Medulla oblongata (tissue), 1 donor: ENCODE data around the gene CIAO3.
"Not testable (repeated sequence)": the region's sequence is repeated elsewhere in the genome, so short reads cannot be mapped to it uniquely, and the experiment has no call there.

Experiments
- DNase-seq: peaks from one replicate; pipeline ENCODE4 v3.0.0-alpha.2; 2015; ENCODE audit errors: extremely low spot score

CIAO3 gene

DNA sequence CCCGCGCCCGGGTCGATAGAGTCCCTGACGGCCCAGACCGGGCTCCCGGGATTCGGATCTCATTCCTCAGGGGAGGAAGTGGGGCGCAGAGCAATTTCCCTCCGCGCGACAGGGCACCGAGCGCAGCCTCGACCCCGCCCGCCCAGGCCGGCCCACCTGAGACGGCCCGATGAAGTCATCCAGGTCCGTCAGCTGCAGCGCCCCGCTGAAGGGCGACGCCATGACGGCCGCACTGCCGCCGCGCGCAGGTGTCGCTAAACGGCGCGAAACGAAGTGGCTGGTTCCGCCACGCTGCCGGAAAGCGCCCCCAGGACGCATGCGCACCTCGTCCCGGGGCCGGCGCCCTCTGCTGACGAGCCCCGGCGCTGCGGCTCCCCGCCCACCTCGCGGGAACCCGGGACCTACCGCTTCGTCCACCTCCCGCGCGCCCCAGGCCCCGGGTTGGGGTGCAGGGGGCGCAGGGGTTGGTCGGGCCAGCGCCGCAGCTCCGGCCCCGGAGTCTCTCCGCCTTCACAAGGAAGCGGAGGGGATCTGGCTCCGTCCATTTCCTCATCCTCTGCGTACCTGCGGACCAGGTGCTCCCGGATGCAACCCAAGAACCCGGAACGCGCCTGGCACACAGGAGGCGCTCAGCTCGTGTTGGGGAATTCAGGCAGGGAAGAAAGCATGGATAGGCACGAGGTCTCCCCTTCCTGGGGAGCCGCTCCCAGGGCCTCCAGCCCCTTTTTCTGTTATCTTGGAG is at the start of gene CIAO3:
TSS of gene CIAO3 (minus strand) at position 234 of the 742 bp plus-strand sequence. CDS start at position 222, 12 bp downstream.
- DNase-seq, result peak; percentile 82

DNA sequence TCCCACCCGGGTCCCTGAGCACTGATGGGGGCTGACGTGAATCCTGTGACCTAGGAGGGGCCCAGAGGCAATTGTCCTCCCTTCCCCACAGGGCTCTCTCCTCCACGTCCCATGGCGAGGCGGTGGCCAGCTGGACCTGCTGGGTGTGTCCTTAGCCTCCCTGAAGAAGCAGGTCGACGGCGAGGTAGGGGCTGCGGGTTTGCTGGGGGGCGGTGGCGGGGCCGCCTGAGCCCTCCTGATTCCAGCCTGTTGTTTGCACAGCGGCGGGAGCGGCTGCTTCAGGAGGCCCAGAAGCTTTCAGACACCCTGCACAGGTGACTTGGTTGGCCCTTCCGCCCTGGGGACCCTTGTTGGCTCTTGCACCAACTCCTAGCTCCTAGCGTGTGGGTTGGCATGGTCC is 49.3 kb upstream of the CIAO3 start:
- DNase-seq, result no peak

DNA sequence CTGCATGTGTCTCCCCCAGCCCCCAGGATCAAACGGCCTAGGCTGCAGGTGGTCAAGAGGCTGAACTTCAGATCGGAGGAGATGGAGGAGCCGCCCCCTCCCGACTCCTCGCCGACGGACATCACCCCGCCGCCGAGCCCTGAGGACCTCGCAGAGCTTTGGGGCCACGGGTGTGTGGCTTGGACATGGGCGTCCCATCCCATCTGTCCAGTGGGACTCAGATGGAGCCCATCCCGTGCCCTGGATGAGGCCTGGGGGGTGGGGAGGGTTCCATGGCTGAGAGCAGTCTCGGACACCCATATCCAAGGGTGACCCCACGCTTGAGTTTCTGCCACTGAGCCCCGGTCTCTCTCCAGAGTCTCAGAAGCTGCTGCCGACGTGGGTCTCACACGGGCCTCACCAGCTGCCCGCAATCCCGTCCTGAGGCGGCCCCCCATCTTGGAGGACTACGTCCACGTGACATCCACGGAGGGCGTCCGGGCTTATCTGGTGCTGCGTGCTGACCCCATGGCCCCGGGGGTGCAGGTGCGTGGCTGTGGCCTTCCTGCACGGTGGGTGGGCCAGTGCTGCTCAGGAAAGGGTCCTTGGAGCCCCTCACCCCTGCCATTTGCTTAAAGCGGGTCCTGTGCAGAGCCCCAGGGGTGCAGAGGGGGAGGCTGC is 48.5 kb upstream of the CIAO3 start:
- no peak for DNase-seq

DNA sequence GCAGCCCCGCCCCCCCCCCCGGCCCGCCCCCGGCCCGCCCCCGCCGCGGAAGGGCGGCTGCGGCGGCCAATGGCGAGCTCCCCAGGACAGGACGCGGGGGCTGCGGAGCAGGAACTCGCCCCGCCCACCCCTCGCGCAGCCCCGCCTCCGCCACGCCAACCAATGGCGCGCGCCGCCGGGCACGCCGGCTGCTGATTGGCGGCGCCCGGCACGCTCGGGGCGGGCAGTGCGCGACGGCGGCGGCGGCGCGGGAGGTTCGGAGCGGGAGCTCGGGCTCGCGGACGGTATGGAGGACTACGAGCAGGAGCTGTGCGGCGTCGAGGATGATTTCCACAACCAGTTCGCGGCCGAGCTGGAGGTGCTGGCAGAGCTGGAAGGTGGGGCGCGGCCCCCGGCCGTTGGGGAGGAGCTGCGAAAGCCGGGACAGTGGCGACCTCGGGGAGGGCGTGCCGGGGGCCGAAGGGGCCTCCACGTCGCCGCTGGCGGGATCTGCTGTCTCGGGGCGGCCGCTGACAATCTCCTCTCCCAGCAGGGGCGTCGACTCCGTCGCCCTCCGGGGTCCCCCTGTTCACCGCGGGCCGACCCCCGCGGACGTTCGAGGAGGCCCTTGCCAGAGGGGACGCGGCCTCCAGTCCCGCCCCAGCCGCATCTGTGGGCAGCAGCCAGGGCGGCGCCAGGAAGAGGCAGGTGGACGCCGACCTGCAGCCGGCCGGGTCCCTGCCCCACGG is 47.8 kb upstream of the CIAO3 start, which contains the start of gene CHTF18:
TSS of gene CHTF18 (plus strand) at position 222 of the 728 bp plus-strand sequence. CDS start at position 287, 65 bp downstream.
- peak; percentile 93 for DNase-seq

DNA sequence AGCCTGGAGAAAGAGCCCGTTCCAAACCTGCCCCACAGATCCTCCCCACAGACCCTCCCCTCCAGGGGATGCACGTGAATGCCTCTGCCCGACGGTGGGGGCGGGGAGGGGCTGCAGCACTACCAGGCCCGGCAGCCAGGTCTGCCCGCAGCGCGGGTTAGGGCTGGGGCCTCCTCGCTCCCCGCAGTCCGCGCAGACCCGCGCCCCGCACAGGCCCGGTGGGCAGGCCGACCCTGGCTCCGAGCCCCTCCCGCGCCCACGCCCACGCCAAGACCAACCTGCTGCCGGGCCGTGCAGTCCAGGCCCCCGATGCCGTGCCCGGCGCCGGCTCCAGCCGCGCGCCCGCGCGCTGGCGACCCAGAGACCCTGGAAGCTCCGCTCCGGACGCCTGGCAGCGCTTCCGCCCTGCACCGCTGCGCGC is 47.2 kb upstream of the CIAO3 start, which contains the start of gene RPUSD1:
TSS of gene RPUSD1 (minus strand) at position 404 of the 421 bp plus-strand sequence. CDS start 644 bp downstream, outside the sequence.
- DNase-seq, result no peak

DNA sequence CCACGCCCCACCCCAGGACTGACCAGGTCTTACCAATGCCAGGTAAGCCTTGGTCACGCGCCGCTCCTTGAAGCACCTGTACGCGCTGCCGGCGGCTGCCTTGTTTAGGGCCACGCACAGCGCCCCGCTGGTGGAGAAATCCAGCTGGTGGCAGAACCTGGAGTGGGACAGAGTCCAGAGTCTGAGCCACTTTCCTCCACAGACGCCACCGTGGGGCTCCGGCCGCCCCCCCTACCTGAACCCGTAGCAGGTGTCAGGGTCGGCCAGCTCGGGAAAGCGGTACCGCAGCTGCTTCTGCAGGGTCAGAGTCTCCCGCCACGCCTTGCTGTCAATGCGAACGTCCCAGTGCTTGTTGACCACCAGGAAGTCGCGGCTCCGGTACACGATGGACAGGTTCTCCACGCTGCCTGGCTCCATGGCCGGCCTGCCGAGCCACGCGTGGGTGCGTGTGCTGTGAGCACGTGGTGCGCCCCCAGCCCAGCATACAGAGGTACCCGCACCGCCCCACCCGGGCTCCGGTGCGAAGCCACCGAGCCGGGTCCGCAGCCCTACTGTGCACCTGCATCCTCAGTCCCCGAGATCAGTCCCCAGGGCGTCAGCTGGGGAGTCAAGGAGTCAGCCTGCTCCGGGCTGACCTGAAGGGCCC is 46.6 kb upstream of the CIAO3 start:
- no peak for DNase-seq

DNA sequence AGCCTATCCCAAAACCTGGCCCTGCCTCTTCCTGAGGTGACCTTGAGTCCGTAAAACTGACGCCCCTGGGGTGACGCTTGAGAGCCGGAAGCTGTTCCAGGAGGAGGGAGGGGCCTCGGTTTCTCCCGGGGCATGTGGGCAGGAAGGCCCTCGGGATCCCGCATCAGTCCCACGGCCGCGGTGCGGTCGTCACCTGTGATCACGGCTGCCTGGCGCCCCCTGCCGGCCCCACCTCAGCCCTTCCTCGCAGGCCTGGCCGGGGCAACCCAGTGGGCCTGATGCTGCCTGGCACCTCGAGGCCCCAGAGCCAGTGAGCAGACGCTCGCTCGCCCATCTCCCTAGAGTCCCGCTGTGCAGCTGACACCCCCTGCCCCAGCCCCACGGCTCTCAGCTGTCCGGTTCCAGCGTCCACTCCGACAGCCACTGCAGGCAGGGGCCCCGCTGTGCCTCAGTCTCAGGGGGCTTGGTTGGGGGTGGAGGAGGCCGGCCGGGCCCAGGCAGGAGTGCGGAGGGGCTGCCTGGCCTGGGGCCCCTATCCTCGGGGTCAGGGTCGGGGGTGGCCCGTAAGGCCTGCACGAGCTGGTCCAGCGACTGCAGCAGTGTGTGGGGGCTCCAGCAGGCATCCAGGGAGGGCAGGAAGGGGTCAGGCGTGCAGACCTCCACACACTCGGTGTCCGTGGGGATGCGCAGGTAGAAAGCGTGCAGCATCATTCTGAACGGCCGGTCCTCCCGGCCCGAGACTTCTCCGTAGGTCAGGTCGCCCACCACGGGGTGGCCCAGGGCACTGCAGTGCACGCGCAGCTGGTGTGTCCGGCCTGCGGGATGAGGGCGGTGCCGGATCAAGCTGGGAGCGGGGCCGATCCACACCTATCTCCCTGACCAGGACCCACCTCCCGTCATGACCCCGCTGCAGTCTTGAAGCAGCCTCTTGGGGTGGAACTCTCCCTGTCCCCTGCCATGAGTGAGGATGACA is 45.1 kb upstream of the CIAO3 start:
- peak; percentile 40 for DNase-seq

DNA sequence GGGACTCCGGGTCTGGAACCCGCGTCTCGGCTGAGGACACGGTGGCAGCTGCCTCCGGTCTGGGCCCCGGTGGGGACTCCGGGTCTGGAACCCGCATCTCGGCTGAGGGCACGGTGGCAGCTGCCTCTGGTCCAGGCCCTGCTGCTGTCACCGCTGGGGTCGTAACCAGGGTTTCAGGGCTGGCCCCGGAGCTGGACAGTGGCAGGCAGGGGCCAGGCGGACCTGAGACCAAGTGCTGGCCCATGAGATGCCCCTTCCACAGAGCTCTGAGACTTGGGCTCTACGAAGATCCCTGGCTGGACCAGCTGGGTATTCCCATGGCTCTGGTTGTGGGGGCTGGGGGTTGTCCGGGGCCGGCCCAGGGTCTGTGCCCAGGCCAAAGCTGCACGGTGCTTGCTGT is 43.6 kb upstream of the CIAO3 start:
- DNase-seq, result no peak

DNA sequence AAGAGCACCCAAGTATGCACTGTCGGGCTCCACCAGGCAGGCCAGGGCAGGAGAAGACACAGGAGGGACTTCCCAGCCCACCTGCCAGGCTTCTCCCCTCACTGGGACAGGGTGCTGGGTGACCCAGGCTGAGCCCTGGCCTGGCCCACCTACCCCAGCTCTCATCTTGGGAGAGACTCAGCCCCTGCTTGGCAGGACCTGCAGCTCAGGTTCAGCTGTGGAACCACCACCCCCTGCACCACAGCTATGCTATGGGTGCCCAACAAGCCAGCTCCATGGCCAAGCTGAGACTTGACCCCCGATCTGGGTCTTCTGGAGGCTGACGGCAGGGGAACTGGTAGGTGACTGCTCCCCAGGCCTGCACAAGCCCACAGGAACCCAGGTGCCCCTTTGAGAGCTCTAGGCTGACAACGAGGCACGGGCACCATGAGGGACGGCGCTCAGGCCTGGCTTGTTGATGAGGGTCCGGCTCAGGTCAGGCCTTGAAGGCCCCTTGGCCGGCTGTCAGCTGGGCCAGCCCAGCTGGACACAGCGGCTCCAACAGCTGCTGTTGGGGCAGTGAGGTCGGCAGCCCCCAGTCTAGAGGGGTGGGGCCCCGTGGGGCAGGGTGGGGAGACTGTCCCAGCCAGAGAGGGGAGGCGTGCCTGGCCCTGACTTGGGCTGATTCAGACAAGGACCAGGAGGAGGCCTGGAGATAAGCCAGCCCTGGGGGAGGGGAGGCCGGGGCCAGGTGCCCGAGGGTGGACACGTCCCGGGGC is 42.8 kb upstream of the CIAO3 start:
- DNase-seq, result no peak

DNA sequence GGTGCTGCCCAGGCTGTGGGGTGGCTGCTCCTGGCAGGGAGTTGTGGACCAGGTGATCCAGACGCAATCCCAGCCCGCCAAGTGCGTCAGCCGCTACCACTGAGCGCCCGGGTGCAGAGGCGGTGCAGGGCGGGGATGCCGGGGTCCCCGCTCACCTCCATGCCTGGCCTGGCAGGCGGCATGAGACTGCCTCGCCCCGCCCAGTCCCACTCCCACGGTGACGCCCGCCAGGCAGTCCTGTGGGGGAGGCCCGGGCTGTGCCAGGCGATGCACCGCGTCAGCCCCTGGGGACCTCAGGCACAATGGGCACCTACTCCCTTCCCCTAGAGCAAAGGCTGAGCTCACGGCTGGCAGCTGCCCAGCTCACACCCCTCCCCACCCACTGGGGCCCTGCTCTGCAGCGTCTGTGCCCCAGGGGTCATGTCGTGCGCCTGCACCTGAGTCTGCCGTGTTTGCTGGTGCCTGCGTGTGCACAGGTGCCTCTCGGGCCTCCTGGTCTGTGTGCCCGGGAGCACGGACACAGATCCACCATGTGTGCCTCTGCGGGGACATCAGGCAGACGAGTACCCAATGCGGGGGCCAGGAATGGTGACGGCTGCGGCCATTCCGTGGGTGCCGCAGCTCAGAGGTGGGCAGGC is 42.1 kb upstream of the CIAO3 start:
- no peak for DNase-seq

DNA sequence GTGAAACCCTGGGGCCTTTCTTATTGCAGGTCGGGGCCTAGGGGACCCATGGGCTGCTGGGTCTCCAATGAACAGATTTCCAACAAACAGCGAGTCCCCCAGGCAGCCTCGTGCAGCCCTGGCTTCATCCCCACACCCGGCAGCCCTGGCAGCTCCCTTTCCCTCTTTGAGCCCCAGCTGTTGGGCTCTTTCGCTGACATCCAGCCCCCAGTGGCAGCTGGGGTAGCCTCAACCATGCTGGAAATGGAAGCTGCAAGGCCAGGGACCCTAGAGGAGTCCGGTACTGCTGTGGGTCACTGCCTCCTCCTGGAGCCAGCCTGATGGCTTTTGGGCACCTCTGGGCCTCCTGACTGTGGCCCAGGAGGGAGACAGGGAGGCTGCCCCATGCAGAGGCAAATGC is 41.5 kb upstream of the CIAO3 start:
- DNase-seq, result no peak

DNA sequence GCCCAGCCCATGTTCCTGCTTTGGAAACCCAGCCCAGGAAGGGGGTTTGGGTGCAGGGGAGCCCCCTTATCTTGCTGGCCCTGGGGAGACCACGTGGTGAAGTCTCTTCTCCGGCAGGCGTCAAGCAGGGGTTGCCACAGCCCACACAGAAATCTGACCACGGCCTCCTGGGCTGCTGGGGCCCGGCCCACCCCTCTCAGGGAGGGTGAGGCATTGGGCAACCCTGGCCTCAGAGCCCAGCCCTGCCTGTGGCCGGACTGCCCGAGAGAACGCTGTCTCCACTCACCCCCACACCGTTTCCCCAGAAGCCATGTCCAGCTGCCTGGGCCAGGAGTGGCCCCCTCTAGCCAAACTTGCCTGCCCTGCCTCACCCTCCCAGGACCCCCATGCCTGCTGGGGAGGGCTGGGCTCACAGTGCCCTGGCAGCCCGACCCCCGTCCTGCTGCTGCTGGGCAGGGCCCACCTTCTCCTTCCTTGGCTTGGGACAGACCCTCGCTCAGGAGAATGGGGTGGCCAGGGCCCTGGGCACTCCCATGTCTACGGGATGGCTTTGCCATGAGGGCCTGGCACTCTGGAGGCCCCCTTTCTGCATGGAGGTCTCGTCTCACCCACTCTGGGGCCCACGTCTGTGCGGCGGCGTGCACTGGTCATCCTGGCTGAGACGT is 40.7 kb upstream of the CIAO3 start:
- no peak for DNase-seq

DNA sequence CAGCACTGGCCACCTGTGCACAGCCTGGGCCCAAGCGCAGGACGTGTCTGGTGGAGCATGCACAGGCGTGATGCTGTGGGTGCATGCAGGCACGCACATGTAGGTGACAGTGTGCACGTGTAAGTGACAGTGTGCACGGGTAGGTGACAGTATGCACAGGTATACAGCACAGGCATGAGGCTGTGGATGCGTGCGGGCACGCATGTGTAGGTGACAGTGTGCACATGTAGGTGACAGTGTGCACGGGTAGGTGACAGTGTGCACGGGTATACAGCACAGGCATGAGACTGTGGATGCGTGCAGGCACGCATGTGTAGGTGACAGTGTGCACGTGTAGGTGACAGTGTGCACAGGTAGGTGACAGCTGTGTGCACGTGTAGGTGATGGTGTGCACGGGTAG is 39.5 kb upstream of the CIAO3 start:
- no peak for DNase-seq

DNA sequence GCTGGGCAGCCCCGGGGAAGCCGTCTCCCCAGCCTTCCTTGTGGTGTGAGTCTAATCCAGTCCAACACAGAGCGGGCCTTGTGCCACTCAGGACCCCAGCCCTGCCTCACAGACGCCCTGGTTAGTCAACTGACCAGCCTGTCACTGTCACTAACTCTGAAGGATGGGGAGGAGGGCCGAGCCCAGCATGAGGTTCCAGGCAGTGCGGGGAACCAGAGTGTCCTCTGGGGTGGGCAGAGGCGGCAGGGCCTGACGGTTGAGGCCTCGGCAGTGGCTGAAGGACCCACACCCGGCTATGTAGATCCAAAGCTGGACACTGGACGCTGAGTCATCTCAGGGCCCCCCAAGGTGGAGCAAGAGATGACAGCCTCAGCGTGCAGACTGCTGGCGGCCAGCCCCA is 38.8 kb upstream of the CIAO3 start:
- no peak for DNase-seq

DNA sequence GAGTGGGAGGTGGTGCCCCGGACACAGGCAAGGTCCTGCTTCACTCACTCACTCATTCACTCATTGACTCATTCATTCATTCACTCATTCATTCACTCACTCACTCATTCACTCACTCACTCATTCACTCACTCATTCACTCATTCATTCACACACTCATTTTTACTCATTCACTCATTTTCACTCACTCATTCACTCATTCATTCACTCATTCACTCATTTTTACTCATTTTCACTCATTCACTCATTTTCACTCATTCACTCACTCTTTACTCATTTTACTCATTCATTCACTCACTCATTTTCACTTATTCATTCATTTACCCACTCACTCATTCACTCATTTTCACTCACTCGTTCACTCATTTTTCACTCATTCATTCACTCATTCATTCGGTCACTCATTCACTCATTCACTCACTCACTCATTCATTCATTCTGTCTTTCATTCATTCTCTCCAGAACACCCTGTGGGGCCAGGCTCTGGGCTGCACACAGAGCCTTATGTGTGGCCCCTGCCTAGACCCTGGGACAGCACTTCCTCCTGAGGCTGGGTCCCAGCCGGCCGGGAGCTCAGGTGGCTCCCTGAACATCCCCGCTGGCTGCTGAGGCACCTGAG is 38.2 kb upstream of the CIAO3 start:
- no peak for DNase-seq

DNA sequence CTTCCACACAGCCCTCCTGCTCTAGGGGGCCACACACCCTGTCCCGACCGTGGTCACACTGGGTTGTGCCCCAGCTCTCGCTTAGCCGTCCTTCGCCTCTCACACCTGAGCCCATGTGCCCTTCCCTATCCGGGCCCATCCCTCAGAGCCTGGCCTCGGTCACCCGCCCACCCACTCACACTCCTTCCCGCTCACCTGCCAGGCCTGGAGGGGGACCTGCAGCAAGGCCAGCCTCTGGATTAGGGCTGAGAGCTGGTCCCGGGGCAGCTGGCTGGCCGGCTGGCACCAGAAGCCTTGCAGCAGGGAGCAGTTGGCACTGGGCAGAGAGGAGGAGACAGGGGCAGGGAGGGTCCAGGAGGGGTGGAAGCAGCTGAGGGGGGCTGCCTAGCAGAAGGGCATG is 37.6 kb upstream of the CIAO3 start:
- DNase-seq, result no peak

DNA sequence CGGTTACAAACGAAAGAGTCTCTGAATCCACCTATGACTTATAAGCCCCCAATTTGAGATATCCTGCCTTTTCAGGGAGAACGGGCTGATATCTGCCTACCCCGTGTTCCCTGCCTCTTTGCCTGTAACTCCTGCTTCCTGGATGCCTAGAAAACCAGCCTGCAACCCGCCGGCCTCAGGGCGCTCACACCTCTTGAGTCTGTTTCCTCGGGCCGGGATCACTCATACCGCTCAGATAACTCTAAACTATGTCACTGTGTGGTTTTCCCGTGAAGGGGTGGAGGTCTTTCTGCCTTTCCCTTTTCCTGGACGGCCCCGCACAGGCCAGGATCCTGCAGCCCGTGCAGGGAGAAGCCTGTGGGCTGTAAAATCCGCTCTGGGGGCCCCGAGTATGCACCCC is 37.0 kb upstream of the CIAO3 start:
- DNase-seq, result no peak

DNA sequence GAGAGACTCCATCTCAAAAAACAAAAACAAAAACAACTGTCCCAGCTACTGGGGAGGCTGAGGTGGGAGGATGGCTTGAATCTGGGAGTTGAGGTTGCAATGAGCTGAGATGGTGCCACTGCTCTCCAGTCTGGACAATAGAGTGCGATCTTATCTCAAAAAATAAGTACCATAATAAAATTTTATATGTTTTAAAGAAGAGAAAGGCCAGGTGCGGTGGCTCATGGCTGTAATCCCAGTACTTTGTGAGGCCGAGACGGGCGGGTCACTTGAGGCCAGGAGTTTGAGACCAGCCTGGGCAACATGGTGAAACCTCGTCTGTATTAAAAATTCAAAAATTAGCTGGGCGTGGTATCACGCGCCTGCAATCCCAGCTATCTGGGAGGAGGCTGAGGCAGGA is 36.0 kb upstream of the CIAO3 start:
- no peak for DNase-seq

DNA sequence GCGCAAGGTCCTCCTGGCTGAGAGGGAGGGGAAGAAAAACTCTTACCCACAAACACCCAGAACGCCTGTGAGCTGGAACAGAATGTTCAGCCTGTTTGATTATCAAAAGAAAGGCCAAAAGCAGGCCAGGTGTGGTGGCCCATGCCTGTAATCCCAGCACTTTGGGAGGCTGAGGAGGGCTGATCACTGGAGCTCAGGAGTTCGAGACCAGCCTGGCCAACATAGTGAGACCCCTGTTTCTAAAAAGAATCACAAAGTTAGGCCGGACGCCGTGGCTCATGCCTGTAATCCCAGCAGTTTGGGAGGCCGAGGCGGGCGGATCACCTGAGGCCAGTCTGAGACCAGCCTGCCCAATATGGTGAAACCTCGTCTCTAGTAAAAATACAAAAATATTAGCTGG is 35.5 kb upstream of the CIAO3 start:
- DNase-seq, result not testable (repeated sequence)
